Mucosa of descending colon (tissue), 3 donors: ENCODE data around the gene SHTN1. TPM values are rescaled to one million over a fixed set of nuclear protein-coding genes. Genes with fewer than 3 reads are reported as not detected.

Experiments used
- ATAC-seq: fragments of 200-7000 bp; cut with Tn5 transposase; one replicate; pipeline ENCODE4 v1.9.1; 2020; ENCODE audit warnings: mild to moderate bottlenecking, moderate library complexity
- DNase-seq, 3 donors: peaks; one replicate each; pipeline ENCODE4 v3.0.0-alpha.2; 2020
- H3K36me3 ChIP-seq: fragments of 200-600 bp; one replicate; pipeline ENCODE4 v1.8.0; 2021; ENCODE audit warnings: low read depth, mild to moderate bottlenecking
- H3K4me1 ChIP-seq: fragments of 200-600 bp; one replicate; pipeline ENCODE4 v1.8.0; 2021; ENCODE audit warnings: low read depth, mild to moderate bottlenecking
- H3K4me3 ChIP-seq: fragments of 200-600 bp; one replicate; pipeline ENCODE4 v1.8.0; 2021; ENCODE audit warnings: mild to moderate bottlenecking
- H3K9me3 ChIP-seq: fragments of 200-600 bp; one replicate; pipeline ENCODE4 v1.8.0; 2021; ENCODE audit warnings: mild to moderate bottlenecking
- CTCF ChIP-seq: fragments of 200-600 bp; IDR thresholded peaks from one replicate; pipeline ENCODE4 v1.8.0; 2022; ENCODE audit warnings: antibody characterized with exemption, mild to moderate bottlenecking
- intact Hi-C, 2 donors: fragments of 100-400 bp; cut with DNase I in 1 of 2; cut with micrococcal nuclease in 1 of 2; formaldehyde crosslinking; loops; one replicate each; pipeline versions ENCODE4 v1.11.0 to v1.11.1; 2022; cut with DNase I, micrococcal nuclease
- total RNA-seq, 3 donors: library from RNA; stranded (reverse); fragmentation: NEBNext Ultra II Directional in 2 of 3; extraction: Animal tissue kit (Norgen Biotek cat#: 25700) in 2 of 3; gene quantifications; one replicate each; pipeline versions ENCODE4 v1.2.1 to v1.2.4, GENCODE V29; 2021 to 2023
- donor health status: DM: no; HTN: no; CAD: no; lungs with moderate emphysema.
- donor health status: DM: no; HTN: no; CAD: no.
- donor health status: DM: no; HTN: yes; CAD: no.

Gene SHTN1
- total RNA-seq, 3 donors from 2014 or later: 17.4 to 33.5 (median 27.9) TPM

- Histone ChIP-seq H3K4me1 (no peaks in the 10 kb centered on the region), H3K9me3 (no peaks in the 10 kb centered on the region), H3K4me3 (no peak overlapping the region), H3K36me3 (no peaks in the 10 kb centered on the region)
- no peak for ATAC-seq
- no peak for DNase-seq
- intact Hi-C loops: no loop called here
- TF ChIP-seq CTCF: no peak
Measured at GRCh38 chr10:116877391-116877790, 127.6 kb downstream of the SHTN1 start.

- Histone ChIP-seq H3K9me3 (no peaks in the 10 kb centered on the region), H3K36me3 (no peaks in the 10 kb centered on the region), H3K4me1 (no peaks in the 10 kb centered on the region), H3K4me3 (no peak overlapping the region)
- DNase-seq (no peak), ATAC-seq (no peak)
- TF ChIP-seq CTCF: no peak
- intact Hi-C loops: no loop called here
Measured at GRCh38 chr10:116875897-116876296, 129.1 kb downstream of the SHTN1 start.

- Histone ChIP-seq H3K9me3 (no peaks in the 10 kb centered on the region), H3K4me1 (no peaks in the 10 kb centered on the region), H3K36me3 (no peaks in the 10 kb centered on the region), H3K4me3 (no peak overlapping the region)
- intact Hi-C loops: no loop called here
- TF ChIP-seq CTCF: no peak
- no peak for ATAC-seq
- DNase-seq: no peak
Measured at GRCh38 chr10:116873134-116873533, 131.9 kb downstream of the SHTN1 start.

- no peak for DNase-seq
- Histone ChIP-seq H3K36me3 (no peaks in the 10 kb centered on the region), H3K4me3 (no peak overlapping the region), H3K4me1 (no peaks in the 10 kb centered on the region), H3K9me3 (no peaks in the 10 kb centered on the region)
- TF ChIP-seq CTCF: no peak
- intact Hi-C loops: no loop called here
- ATAC-seq: peak; percentile 23
Measured at GRCh38 chr10:116870949-116871348, 134.0 kb downstream of the SHTN1 start.

- ATAC-seq: no peak
- intact Hi-C loops: no loop called here
- H3K9me3 ChIP-seq: no peaks in the 10 kb centered on the region
- no peak overlapping the region for H3K4me3 ChIP-seq
- no peak for TF ChIP-seq CTCF
- no peaks in the 10 kb centered on the region for H3K4me1 ChIP-seq
- no peaks in the 10 kb centered on the region for H3K36me3 ChIP-seq
- DNase-seq: no peak
Measured at GRCh38 chr10:116868722-116869121, 136.3 kb downstream of the SHTN1 start.

- no peak for DNase-seq
- Histone ChIP-seq H3K36me3 (no peaks in the 10 kb centered on the region), H3K4me1 (no peaks in the 10 kb centered on the region), H3K4me3 (no peak overlapping the region), H3K9me3 (no peaks in the 10 kb centered on the region)
- no peak for ATAC-seq
- no peak for TF ChIP-seq CTCF
- intact Hi-C loops: no loop called here
Measured at GRCh38 chr10:116868198-116868676, 136.8 kb downstream of the SHTN1 start.
